Dendritic cell treated with granulocyte-macrophage colony-stimulating factor and Interleukin-4, amounts not matched to agents 40 ng/mL and 50 ng/mL, for 4 days (primary cell): ENCODE data around the gene CAP1.
"Not testable (repeated sequence)": the region's sequence is repeated elsewhere in the genome, so short reads cannot be mapped to it uniquely, and the experiment has no call there.

Source experiments
- H3K27ac Mint-ChIP-seq: one replicate; pipeline ENCODE4 v1.8.0; 2022; ENCODE audit warnings: mild to moderate bottlenecking, mixed read lengths
- H3K27me3 Mint-ChIP-seq: one replicate; pipeline ENCODE4 v1.8.0; 2022; ENCODE audit warnings: mild to moderate bottlenecking, mixed read lengths
- H3K36me3 Mint-ChIP-seq: one replicate; pipeline ENCODE4 v1.8.0; 2022; ENCODE audit warnings: low read depth, mixed read lengths
- H3K4me1 Mint-ChIP-seq: one replicate; pipeline ENCODE4 v1.8.0; 2022; ENCODE audit warnings: low read depth, mixed read lengths
- H3K4me3 Mint-ChIP-seq: one replicate; pipeline ENCODE4 v1.8.0; 2022; ENCODE audit warnings: mild to moderate bottlenecking, moderate library complexity, mixed read lengths
- H3K9me3 Mint-ChIP-seq: one replicate; pipeline ENCODE4 v1.8.0; 2022; ENCODE audit warnings: mixed read lengths
- intact Hi-C: fragments of 100-400 bp; cut with micrococcal nuclease; formaldehyde crosslinking; loops from one replicate; pipeline ENCODE4 v1.15.0; 2022

The CAP1 gene

DNA sequence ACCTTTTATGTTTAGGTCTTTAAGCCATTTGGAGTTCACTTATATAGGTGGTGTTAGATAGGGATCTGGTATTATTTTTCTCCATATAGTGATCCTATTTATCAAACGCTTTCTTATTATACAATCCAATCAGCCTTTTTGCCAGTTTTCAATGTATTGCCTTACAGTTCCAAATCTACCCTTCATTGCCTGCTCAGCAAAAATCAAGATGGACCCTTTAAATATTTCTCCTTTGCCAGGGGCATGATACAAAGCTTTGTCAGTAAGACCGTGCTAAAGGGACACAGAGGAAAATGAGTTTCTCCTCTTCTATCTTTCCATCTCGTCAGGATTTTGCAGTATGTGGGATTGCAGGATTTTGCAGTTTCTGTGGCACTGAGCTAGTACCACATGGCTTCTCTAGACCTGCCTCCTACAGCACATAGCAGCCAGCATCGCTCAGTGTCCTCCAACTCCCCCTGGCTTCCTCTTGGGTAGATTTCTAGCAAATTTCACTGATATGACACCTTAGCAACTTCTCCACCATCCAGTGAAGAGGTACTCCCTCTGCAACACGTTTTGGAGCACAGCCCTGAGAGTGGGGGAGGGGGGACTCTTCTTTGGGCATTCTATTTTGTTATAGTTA, 22.5 kb upstream of the CAP1 start:
- Mint-ChIP-seq H3K4me1 (peaks cover 5% of the 10 kb centered on the region), H3K27me3 (no peaks in the 10 kb centered on the region), H3K36me3 (no peaks in the 10 kb centered on the region), H3K27ac (no peak overlapping the region), H3K9me3 (no peaks in the 10 kb centered on the region), H3K4me3 (no peak overlapping the region)
- intact Hi-C loops, result no loop called here

DNA sequence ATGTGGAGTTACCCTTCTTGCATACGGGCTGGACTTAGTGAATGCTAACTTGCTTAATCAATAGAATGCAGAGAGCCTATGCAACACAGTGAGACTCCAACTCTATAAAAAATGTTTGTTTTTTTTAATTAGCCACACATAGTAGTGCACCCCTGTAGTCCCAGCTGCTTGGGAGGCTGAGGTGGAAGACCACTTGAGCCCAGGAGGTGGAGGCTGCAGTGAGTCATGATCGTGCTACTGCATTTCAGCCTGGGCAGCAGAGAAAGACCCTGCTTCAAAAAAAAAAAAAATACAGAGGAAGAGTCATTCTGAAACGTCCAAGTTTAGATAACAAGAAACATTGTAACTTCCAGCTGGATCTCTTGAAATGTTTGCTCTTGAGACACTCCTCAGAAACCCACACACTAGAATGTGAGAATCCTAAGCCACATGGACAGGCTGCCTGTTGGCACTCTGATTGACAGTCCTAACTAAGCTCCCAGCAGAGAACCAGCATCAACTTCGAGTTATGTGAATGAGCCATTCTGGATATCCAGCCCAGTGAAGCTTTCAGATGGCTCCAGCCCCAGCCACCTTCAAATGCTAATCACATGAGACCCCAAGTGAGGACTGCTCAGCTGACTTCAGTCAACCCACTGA, 20.0 kb upstream of the CAP1 start:
- H3K9me3 Mint-ChIP-seq, result peaks cover under 1% of the 10 kb centered on the region
- H3K27ac Mint-ChIP-seq, result no peak overlapping the region
- H3K27me3 Mint-ChIP-seq, result peaks cover 2% of the 10 kb centered on the region
- no peaks in the 10 kb centered on the region for H3K4me1 Mint-ChIP-seq
- no peak overlapping the region for H3K4me3 Mint-ChIP-seq
- H3K36me3 Mint-ChIP-seq, result no peaks in the 10 kb centered on the region
- intact Hi-C loops, result loop anchor here (10.0 kb wide), 1 partner anchor 46 kb away; no protein-coding TSS in a partner anchor

DNA sequence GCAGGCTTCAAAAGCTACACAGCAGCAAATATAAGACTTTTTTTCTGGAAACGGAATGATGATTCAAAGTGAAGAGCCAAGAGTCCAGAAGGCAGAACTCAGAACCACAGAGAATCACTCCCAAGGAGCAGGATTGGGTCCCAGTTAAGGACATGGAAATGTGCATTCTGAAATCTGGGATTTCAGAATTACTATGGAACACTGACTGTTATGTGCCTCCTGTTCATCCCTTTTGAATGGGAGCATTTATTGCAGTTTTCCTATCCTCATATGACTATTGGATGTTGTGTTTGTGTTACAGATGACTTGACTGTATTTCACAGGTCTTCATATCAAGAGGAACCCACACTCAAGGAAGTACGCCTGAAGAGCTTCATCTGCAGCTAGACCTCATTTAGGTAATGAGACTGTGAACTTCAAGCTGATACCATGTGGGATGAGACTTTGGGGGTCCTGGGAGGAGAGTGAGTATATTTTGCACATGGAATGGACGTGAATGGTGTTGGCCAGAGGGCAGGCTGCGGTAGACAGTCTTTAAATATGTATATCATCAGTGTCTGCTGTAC, 17.1 kb upstream of the CAP1 start:
- intact Hi-C loops, result loop anchor here (10.0 kb wide), 1 partner anchor 49 kb away; no protein-coding TSS in a partner anchor
- Mint-ChIP-seq H3K4me3 (no peak overlapping the region), H3K4me1 (no peaks in the 10 kb centered on the region), H3K36me3 (no peaks in the 10 kb centered on the region), H3K27me3 (peaks cover 3% of the 10 kb centered on the region), H3K27ac (no peak overlapping the region), H3K9me3 (peaks cover 8% of the 10 kb centered on the region)

DNA sequence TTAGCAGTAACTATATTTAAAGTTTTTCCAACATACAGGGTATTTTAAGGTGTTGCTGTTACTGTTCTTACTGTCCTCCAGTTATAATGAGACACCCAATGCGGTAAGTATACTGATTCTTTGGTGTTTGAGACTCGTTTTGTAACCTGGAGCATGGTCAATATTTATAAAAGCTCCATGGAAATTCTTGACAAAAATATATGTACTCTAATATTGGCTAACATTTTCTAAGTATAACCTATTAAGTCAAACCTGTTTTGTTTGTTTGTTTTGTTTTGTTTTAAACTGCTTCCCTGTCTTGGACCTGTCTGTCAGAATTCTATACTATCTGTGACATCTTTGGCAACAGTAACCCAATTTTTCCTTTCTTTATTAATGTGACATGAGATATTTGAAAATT, 15.9 kb upstream of the CAP1 start:
- Mint-ChIP-seq H3K4me3 (no peak overlapping the region), H3K27ac (no peak overlapping the region), H3K9me3 (peaks cover 8% of the 10 kb centered on the region), H3K4me1 (peaks cover 4% of the 10 kb centered on the region), H3K27me3 (peaks cover 3% of the 10 kb centered on the region), H3K36me3 (no peaks in the 10 kb centered on the region)
- intact Hi-C loops, result loop anchor here (5.0 to 10.0 kb wide), 2 partner anchors 32 to 50 kb away; no protein-coding TSS in a partner anchor

DNA sequence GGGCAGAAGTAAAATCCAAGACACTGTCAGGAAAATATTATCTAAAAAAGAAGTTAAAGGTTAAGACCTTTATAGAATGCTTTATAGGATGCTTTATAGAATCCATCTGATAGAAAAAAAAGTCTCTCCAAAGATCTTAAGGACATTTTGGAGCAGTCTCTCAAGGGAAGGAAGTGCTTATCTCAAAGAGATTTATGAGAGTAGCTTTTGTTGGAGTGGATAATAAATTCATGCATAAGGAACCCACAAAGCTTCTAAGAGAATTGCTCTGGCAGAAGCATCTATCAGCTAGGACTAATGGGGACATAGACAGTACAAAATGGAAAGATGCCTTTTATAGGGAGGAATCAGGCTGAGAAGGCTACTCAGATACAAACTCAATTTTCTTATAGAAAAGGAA, 12.9 kb upstream of the CAP1 start:
- intact Hi-C loops, result loop anchor here (5.0 to 10.0 kb wide), 2 partner anchors 35 to 53 kb away; no protein-coding TSS in a partner anchor
- Mint-ChIP-seq H3K4me1 (peaks cover 20% of the 10 kb centered on the region), H3K36me3 (no peaks in the 10 kb centered on the region), H3K27ac (no peak overlapping the region), H3K4me3 (no peak overlapping the region), H3K27me3 (peaks cover 3% of the 10 kb centered on the region), H3K9me3 (peaks cover 8% of the 10 kb centered on the region)

DNA sequence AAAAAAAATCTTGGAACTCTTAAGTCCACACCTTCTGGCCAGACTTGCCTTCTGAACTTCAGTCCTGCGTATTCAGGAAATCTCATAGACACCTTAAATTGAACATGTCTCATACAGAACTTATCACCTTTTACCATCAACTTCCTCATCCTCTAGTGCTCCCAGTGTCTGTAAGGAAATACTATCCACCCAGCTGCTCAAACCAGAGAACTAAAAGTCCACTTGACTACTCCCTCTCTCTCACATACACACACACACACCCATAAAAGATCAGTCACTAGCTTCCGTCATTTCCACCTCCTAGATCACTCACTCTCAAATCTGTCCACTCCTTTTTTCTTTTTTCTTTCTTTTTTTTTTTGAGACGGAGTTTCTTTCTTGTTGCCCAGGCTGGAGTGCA, 10.9 kb upstream of the CAP1 start:
- H3K4me3 Mint-ChIP-seq, result no peak overlapping the region
- H3K27ac Mint-ChIP-seq, result peak overlapping the region; percentile 5
- H3K36me3 Mint-ChIP-seq, result no peaks in the 10 kb centered on the region
- H3K4me1 Mint-ChIP-seq, result peaks cover 40% of the 10 kb centered on the region
- intact Hi-C loops, result loop anchor here (5.0 to 10.0 kb wide), 2 partner anchors 37 to 55 kb away; no protein-coding TSS in a partner anchor
- H3K27me3 Mint-ChIP-seq, result peaks cover 1% of the 10 kb centered on the region
- peaks cover 8% of the 10 kb centered on the region for H3K9me3 Mint-ChIP-seq

DNA sequence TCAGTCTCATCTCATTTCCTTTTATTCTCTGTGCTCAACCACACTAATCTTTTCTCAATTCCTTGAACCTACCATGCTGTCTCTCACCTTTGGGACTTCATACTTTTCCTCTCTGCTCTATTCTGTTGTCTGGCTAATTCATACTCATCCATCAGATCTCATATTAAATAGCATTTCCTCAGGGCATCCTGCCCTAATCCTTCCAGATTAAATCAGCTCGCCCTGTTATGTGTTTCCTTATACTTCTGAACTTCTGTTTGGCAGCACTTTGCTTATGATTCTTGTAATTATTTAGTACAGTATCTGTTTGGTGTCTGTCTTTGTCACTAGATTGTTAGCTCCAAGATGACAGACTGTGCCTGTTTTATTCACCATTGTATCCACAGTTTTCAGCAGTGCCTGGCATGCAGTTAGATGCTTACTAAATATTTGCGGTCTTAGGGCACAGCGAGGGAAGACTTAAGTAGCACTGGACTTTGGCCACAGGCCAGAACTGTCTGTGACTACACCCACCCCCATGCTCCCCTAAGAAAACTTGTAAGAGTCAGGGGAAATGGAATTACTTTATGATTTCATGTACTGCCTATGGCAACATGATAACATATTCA, 9.9 kb upstream of the CAP1 start:
- Mint-ChIP-seq H3K4me3 (no peak overlapping the region), H3K27me3 (peaks cover 1% of the 10 kb centered on the region), H3K4me1 (peaks cover 42% of the 10 kb centered on the region), H3K27ac (no peak overlapping the region), H3K9me3 (peaks cover 7% of the 10 kb centered on the region), H3K36me3 (no peaks in the 10 kb centered on the region)
- intact Hi-C loops, result no loop called here

DNA sequence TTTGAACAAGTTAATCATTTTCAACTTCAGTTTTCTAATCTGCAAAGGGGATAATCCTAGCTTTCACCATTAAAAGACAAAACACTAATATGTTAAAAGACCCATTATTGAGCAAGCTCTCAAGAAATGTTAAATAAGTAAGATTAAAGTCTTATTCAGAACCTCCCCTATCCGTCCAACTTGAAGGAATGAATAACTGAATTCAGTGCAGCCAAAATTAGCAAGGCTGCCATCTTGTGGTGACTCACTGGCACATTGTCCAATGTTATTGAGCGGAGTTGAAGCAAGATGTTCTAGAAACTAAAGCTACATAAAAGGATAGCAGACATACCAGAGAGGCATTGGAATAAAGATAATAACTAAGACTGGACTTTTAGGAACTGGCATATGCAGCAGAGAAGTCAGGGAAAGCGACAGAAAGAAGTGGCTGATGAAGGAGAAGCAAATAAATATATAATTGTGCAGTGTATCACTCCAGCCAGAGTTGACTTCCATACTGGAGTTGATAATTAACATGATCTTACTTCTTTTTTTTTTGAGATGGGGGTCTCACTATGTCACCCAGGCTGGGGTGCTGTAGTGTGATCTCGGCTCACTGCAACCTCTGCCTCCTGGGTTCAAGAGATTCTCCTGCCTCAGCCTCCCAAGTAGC, 8.2 kb upstream of the CAP1 start:
- H3K4me3 Mint-ChIP-seq, result no peak overlapping the region
- H3K36me3 Mint-ChIP-seq, result no peaks in the 10 kb centered on the region
- H3K9me3 Mint-ChIP-seq, result no peaks in the 10 kb centered on the region
- H3K4me1 Mint-ChIP-seq, result peaks cover 50% of the 10 kb centered on the region
- H3K27me3 Mint-ChIP-seq, result peaks cover 1% of the 10 kb centered on the region
- intact Hi-C loops, result no loop called here
- peak overlapping the region; percentile 59 for H3K27ac Mint-ChIP-seq

DNA sequence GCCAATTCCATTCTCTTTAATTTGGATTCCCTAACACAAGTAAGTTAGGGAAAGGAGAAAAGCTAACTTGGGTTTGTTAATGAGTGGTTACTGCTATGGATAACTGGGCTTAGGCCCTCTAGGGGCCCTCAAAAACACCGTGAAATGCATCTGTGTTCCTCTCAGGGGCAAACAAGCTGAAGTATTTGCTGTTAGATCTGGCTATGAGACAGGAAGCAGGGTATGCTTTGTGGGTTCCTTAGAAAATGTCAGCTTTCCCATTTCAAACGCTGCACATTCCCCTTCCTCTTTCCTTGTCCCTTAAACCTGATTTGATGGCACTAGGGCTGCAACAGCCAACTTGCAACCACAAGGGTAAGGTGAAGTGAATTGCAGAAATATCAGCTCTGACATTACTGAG, 5.7 kb upstream of the CAP1 start:
- H3K9me3 Mint-ChIP-seq, result no peaks in the 10 kb centered on the region
- H3K27ac Mint-ChIP-seq, result peak overlapping the region; percentile 72
- H3K4me3 Mint-ChIP-seq, result no peak overlapping the region
- peaks cover 68% of the 10 kb centered on the region for H3K4me1 Mint-ChIP-seq
- no peaks in the 10 kb centered on the region for H3K27me3 Mint-ChIP-seq
- intact Hi-C loops, result no loop called here
- peaks cover 3% of the 10 kb centered on the region for H3K36me3 Mint-ChIP-seq

DNA sequence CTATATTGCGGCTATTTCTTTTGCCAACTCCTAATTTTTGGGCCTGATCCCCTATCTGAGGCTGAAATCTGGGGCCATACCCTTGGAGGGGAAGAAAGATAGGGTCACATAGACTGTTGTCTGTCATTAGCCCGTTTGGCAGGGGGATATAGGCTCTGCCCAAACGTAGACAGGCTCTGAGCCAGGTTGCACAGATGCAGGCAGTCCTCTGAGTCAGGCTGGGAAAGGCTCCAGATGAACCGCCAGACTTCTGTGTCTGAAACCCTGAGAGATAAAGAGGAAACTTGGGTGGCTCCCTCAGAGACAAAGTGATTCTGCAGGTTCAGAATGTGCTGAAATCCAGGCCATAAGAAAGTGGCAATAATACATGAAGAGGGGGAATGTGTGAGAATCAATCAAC, 4.0 kb upstream of the CAP1 start:
- H3K4me1 Mint-ChIP-seq, result peaks cover 61% of the 10 kb centered on the region
- H3K4me3 Mint-ChIP-seq, result no peak overlapping the region
- intact Hi-C loops, result no loop called here
- no peaks in the 10 kb centered on the region for H3K9me3 Mint-ChIP-seq
- H3K27ac Mint-ChIP-seq, result peak overlapping the region; percentile 78
- H3K36me3 Mint-ChIP-seq, result peaks cover 20% of the 10 kb centered on the region
- H3K27me3 Mint-ChIP-seq, result no peaks in the 10 kb centered on the region

DNA sequence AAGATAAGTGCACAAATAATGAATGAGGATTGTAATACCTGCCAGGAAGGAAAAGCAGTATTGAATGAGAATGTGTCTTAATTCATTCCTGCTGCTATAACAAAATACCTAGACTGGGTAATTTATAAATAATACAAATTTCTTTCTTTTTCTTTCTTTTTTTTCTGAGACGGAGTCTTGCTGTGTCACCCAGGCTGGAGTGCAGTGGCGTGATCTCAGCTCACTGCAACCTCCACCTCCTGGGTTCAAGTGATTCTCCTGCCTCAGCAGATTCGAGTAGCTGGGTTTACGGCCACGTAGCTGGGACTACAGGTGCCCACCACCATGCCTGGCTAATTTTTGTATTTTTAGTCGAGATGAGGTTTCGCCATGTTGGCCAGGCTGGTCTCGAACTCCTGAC, 3.3 kb upstream of the CAP1 start:
- H3K4me3 Mint-ChIP-seq, H3K27me3 Mint-ChIP-seq, H3K9me3 Mint-ChIP-seq, intact Hi-C loops: not testable (repeated sequence)
- H3K4me1 Mint-ChIP-seq, result peaks cover 66% of the 10 kb centered on the region
- peak overlapping the region; percentile 99 for H3K27ac Mint-ChIP-seq
- peaks cover 27% of the 10 kb centered on the region for H3K36me3 Mint-ChIP-seq

DNA sequence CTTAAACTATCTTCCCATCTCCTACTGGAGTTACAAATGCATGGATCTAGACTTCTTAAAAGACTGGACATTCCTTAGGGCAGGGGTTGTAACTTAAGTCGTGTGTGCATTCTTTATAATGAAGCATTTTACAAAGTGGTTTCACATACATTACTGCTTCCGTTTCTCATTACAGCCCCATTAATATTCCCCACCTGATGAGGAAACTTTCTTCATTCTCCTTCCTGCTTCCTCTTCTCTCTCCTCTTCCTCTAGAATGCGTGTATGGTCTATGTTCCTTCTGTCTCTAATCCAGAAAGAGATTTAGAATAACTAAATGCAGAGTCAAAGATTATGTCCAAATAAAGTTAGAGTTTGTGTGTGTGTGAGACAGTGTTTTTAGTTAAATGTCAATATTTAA, 1.8 kb upstream of the CAP1 start:
- intact Hi-C loops, result no loop called here
- H3K9me3 Mint-ChIP-seq, result no peaks in the 10 kb centered on the region
- peaks cover 40% of the 10 kb centered on the region for H3K36me3 Mint-ChIP-seq
- H3K27me3 Mint-ChIP-seq, result no peaks in the 10 kb centered on the region
- no peak overlapping the region for H3K4me3 Mint-ChIP-seq
- H3K27ac Mint-ChIP-seq, result peak overlapping the region; percentile 99
- H3K4me1 Mint-ChIP-seq, result peaks cover 66% of the 10 kb centered on the region

DNA sequence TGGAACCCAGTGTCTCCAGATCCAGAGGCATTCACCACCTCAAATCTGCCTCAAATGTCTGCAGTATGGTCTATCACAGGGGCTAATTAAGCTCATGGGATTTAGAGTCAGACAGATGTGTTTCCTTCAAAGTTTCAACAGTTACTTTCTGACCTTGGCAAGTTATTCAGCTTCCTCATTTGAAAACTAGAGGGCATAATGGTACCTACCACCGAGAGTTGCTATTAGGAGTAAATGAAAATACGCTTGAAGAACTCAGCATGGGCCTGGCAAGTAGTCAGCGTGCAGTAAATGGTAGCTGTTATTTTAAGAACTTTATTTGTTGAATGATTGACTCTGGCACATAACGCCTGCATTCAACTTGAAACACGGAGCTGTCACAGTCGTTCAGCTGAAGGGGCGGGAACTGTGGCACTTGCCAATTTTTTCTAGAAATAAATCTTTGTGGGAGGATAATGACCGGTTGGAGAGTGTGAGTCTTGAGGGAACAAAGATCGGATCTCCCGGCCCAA, 1.2 kb upstream of the CAP1 start:
- intact Hi-C loops, result no loop called here
- peak overlapping the region; percentile 99 for H3K27ac Mint-ChIP-seq
- peak overlapping the region; percentile 78 for H3K4me3 Mint-ChIP-seq
- H3K4me1 Mint-ChIP-seq, result peaks cover 64% of the 10 kb centered on the region
- no peaks in the 10 kb centered on the region for H3K9me3 Mint-ChIP-seq
- H3K27me3 Mint-ChIP-seq, result no peaks in the 10 kb centered on the region
- peaks cover 40% of the 10 kb centered on the region for H3K36me3 Mint-ChIP-seq
